Amniotic epithelial cell (primary cell): ENCODE results near the gene BARHL2.

Experiments
- DNase-seq: peaks from one replicate; pipeline ENCODE4 v3.0.0-alpha.2; 2010; ENCODE audit warnings: low read depth

BARHL2 gene

GRCh38 chr1:90716552-90717355 lies at the start of gene BARHL2:
TSS of gene BARHL2 (minus strand) at chr1:90717302. CDS start at chr1:90717195, 107 bp downstream.
- no peak for DNase-seq

DNA sequence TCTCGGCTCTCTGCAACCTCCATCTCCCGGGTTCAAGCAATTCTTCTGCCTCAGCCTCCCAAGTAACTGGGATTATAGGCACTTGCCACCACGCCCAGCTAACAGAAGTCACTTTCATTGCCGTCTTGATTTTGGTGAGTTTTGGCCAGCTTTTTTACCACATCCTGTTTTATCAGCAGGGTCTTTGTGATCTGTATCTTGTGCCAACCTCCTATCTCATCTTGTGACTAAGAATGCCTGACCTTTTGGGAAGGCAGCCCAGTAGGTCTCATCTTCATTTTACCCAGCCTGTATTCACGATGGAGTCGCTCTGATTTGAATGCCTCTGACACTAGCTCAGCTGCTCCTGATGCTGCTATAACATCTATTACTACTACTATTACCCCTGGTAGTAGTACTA lies 46.8 kb upstream of the BARHL2 start:
- DNase-seq: no peak

- DNase-seq: no peak
These were observed 46.4 kb upstream of the BARHL2 start for GRCh38 chr1:90763506-90763905.

GRCh38 chr1:90761781-90762589 lies 44.9 kb upstream of the BARHL2 start:
- DNase-seq: no peak

- no peak for DNase-seq
These were observed 44.1 kb upstream of the BARHL2 start for GRCh38 chr1:90761156-90761555.

DNA sequence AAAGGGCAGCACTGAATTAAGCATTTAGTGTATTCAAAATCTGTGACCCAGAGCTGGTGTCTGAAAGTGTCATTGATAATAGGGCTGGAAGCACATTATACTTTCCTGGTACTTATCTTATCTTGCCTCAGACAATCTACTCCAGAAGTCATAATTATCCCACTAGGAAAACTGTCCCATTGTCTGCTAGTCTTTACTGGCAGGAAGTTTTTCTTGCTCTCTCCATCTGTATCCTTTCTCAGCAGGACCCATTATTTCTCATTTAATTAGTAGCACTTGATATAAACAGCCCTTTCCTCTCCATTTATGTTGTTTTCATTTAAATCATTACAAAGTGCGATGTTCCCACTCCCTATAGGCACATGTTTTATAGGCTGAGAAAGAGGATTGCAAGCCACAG lies 36.5 kb upstream of the BARHL2 start:
- no peak for DNase-seq

GRCh38 chr1:90748668-90749067 lies 31.6 kb upstream of the BARHL2 start:
- no peak for DNase-seq

GRCh38 chr1:90746857-90747256 lies 29.8 kb upstream of the BARHL2 start:
- DNase-seq: no peak

DNA sequence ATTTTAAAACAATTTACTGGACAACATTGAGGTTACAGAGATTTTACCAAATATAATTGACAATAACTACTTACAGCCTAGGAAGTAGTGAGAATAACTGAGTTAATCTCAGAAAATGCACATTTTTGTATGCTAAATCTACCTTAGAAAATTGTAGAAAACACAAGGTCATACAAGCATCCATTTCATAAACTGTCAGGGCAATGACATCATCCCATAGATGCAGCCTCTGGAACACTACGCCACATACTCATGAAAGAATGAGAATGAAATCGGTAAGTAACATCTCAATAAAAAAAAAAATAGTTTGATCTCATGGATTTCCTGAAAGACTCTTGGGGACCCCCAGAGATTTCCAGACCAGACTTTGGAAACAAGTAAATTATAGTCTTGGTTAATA lies 28.9 kb upstream of the BARHL2 start:
- no peak for DNase-seq

DNA sequence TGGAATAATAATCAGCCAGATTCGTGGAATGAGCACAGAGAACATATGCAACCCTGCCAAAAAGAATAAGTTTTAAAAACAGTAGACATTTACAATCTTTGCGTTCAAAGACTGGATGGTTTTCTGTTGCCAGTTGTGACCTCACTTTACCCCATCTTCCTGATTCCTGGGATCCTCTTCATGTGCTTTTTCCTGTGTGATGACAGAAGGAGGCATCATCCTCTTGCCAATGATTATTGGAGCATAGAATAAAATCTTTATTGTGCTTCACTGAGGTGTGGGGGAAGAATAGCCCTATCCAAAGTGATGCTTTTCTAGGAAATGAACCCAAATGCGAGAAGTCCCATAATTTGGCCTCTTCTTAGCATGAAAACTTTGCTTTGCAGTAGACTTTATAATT lies 15.0 kb upstream of the BARHL2 start:
- DNase-seq: no peak

- DNase-seq: no peak
These were observed 14.4 kb upstream of the BARHL2 start for GRCh38 chr1:90731382-90732050.

DNA sequence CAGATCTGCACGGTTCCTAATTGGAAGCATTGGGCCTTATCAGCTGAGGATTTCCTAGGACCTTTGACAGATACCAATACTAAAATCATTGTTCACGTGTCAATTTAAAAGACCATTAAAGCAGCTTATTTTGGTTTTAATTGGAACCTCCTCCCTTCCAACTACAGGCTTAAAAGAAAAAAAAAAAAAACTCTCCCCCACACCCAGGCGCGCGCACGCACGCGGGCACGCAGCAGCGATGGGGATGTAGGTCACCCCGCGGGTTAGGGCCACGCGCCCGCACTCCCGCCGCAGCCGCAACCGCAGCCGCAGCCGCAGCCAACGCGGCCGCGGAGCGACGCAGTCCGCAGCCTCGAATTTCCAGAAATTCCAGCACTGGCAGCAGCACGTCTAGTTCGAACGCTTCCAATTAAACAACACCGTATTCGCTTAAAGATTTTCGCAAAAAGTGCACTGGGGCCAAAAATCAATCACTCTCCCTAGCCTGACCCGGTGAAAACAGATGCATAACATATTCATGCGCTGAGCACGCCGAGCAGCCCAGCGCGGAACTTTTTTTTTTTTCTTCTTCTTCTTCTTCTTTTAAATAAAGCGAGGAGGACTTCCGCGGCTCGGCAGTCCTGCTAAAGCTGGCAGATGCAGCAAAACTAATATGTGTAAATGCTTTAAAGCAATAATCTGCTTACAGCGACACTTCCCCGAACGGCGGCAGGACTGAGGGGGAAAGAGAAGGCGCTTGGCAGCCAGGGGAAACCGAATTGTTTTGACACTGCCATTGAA lies 13.3 kb upstream of the BARHL2 start:
- peak; percentile 8 for DNase-seq

GRCh38 chr1:90729504-90730242 lies 12.6 kb upstream of the BARHL2 start:
- no peak for DNase-seq

- DNase-seq: no peak
These were observed 11.6 kb upstream of the BARHL2 start for GRCh38 chr1:90728502-90729287.

DNA sequence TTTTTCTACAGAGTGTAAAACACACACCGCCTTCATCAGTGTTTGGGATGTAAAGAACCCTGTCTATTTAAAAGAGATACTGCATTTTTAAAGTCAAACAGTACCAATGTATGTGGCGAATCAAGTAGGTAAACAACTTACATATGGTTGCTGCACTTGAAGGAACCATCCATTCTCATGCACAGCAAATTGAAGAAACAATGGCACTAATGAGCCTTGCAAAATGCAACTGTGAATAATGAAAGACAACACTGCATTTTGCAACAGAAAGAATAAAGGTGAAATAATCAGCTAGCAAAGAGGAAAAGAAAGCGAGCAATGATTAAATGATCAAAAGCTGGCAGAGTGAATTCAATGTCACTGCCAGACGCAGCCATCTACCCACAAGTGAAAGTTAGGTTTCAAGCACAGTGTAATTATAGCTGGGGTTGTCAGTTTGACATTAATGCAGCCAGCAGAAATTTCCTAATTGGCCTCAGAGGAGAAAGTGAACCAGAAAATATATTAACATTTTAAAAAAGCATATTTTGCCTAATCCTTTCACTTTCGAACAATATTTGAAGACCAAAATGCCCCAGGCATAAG lies 10.9 kb upstream of the BARHL2 start:
- DNase-seq: no peak

- DNase-seq: no peak
These were observed 9.9 kb upstream of the BARHL2 start for GRCh38 chr1:90726986-90727480.

DNA sequence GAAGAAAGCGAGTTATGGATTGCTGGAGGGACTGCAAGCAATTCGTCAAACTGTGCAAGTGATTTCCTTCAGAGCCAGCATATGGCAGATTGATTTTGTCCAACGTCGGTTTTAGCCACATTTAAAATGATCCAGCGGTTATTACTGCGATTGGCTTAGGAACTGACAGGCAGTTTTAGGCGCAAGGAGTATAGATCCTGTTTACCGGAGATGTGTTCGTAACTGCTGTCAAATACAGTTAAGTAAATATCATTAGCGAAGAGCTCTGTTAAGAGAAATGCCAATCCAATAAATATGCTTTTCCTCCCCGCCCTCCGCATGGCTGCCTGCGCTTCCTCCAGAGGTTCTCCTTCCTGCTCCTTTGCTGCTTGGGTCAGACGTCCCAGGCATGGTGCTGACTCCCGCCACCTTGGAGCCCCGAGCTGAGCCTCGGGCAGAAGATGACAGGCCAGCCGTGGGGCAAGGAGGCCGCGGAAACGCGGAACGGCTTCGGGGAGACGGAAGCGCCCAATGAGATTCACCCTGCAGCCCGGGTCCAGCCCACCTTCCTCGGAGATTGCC lies 9.4 kb upstream of the BARHL2 start:
- DNase-seq: no peak

DNA sequence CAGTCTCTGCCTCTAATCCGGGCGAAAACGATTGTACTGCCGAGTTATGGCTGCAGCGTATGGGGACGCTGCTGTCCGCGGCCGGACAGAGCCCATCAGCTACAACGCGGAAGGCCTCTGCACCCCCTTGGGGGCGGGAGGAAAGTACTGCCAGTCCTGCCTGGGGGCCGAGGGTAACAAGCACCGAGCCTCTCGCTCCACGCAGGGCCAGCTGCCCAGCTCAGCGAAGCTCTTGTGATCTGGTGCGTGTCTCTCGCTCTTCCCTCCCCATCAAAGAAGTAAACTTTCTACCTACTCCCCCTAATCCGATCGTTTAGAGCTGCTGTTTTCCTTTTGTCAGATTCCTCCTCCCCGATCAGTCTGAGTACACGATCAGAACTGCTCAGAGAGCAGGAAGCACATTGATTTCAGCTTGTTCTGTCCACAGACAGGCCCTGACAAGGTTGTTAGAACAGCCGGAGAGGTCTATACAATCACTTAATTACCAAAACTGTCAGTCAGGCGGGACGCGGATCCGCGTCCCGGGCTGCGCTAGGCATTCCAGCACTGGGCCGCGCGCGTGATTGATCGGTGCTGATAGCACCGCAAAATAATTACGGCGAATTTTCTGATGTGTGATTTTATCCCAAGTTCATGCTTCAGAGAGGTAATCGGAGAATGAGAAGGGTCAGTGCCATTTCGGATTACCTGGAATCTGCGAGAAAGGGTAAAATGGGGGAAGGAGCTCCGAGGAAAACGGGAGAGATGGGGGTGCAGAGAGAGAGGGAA lies 8.7 kb upstream of the BARHL2 start:
- DNase-seq: no peak
